Erythroblast (primary cell): Measurements from ENCODE around the gene PLPP3.

Experiments used
- GATA1 ChIP-seq: IDR thresholded peaks from 2 replicates; pipeline ENCODE4 v1.6.1; 2011; ENCODE audit warnings: low read depth, mild to moderate bottlenecking, control low read depth, low read length, moderate library complexity
- POLR2A ChIP-seq: IDR thresholded peaks from 2 replicates; pipeline ENCODE4 v1.6.1; 2011; ENCODE audit warnings: mild to moderate bottlenecking, low read length

DNA sequence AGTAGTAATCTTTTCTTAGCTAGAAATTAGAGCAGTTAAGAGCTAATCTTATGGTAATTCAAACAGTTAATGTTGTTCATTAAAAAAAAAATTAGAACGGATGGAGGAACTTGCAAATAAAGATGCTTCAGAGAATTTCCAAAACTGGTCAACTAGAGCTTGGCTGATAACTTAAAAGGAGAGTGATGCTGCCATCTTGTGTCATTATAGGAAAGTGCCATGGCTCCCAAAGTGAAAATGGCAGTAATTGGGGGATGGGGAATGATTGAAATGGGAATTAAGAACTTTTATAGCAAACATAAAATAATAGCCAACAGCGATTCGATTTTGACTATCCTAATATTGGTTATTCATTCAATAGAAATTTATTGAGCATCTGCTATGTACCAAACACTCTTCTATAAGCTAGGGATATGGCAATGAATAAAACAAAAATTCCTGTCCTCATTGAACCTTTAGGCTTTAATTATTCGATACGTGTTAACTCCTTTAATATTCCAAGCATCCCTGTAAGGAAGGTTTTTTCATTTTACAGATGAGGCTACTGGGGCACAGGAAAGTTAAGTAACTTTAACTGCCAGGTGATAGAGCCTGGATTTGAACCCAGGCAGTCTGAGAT lies 5.7 kb upstream of the PLPP3 start:
- TF ChIP-seq POLR2A: no peak
- no peak for TF ChIP-seq GATA1
